ENCODE data around the gene HDAC4.

Gene HDAC4

GRCh38 chr2:239101071-239101470 is 299.7 kb downstream of the HDAC4 start:
- H3K4me2 ChIP-seq (ENCODE audit: low read depth, low read length, poor library complexity, severe bottlenecking): no peak overlapping the region
- H4K20me1 ChIP-seq (ENCODE audit: insufficient read depth, low read length, poor library complexity, severe bottlenecking): no peaks in the 10 kb centered on the region
- no peak overlapping the region for H3K9ac ChIP-seq (ENCODE audit: low read depth, low read length, poor library complexity, severe bottlenecking)
- no peaks in the 10 kb centered on the region for H3K27me3 ChIP-seq (ENCODE audit: insufficient read depth, low read length, poor library complexity, severe bottlenecking)
- no peak for TF ChIP-seq EZH2phosphoT487 (IDR thresholded peaks at IDR 0.05; ENCODE audit: borderline replicate concordance)
- TF ChIP-seq, protein P1, sequence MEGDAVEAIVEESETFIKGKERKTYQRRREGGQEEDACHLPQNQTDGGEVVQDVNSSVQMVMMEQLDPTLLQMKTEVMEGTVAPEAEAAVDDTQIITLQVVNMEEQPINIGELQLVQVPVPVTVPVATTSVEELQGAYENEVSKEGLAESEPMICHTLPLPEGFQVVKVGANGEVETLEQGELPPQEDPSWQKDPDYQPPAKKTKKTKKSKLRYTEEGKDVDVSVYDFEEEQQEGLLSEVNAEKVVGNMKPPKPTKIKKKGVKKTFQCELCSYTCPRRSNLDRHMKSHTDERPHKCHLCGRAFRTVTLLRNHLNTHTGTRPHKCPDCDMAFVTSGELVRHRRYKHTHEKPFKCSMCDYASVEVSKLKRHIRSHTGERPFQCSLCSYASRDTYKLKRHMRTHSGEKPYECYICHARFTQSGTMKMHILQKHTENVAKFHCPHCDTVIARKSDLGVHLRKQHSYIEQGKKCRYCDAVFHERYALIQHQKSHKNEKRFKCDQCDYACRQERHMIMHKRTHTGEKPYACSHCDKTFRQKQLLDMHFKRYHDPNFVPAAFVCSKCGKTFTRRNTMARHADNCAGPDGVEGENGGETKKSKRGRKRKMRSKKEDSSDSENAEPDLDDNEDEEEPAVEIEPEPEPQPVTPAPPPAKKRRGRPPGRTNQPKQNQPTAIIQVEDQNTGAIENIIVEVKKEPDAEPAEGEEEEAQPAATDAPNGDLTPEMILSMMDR (conservative IDR thresholded peaks at IDR 0.05; ENCODE audit: low read length): no peak
- H3K4me1 ChIP-seq (ENCODE audit: insufficient read depth, low read length, poor library complexity, severe bottlenecking): peaks cover 8% of the 10 kb centered on the region
- H3F3A ChIP-seq (ENCODE audit: low read depth): no peaks in the 10 kb centered on the region
- peaks cover 7% of the 10 kb centered on the region; the same call in 1 of the 2 replicates for H3K36me3 ChIP-seq (ENCODE audit: insufficient read depth, low read length)
- no peak overlapping the region for H3K4me3 ChIP-seq (ENCODE audit: low read length, poor library complexity, severe bottlenecking)
- H2AFZ ChIP-seq (ENCODE audit: low read length): no peak overlapping the region
- no peaks in the 10 kb centered on the region for H3K9me3 ChIP-seq (ENCODE audit: insufficient read depth, low read depth, low read length)
- no peaks in the 10 kb centered on the region for H3K9me2 ChIP-seq (replicated peaks; ENCODE audit: low read depth, low read length)
- no peaks in the 10 kb centered on the region for H3K79me2 ChIP-seq (ENCODE audit: insufficient read depth, low read length)

DNA sequence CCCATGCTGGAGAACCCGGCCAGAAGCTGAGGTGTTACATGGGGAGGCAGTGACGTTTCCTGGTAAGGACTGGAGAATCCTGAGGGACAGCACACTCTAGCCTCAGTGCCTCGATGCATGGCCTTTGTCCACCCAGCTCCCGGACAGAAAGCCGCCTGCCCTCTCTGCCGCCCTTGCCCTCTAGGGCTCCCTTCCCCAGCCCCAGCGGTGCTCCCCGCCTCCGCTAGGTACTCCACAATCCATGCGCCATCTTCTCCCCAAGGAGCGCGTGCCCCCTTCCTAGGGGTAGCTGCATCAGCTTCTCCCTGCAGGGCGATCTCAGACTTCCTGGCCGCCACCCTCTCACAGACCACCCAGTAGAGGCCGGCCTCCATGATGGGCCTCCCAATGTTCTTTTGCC is 301.3 kb downstream of the HDAC4 start:
- no peaks in the 10 kb centered on the region for H3K27me3 ChIP-seq (ENCODE audit: insufficient read depth, low read length, poor library complexity, severe bottlenecking)
- H3K4me3 ChIP-seq (ENCODE audit: low read length, poor library complexity, severe bottlenecking): no peak overlapping the region
- H3F3A ChIP-seq (ENCODE audit: low read depth): no peaks in the 10 kb centered on the region
- no peaks in the 10 kb centered on the region for H3K79me2 ChIP-seq (ENCODE audit: insufficient read depth, low read length)
- H3K9me3 ChIP-seq (ENCODE audit: insufficient read depth, low read depth, low read length): no peaks in the 10 kb centered on the region
- H3K9ac ChIP-seq (ENCODE audit: low read depth, low read length, poor library complexity, severe bottlenecking): no peak overlapping the region
- no peak overlapping the region for H2AFZ ChIP-seq (ENCODE audit: low read length)
- no peaks in the 10 kb centered on the region for H4K20me1 ChIP-seq (ENCODE audit: insufficient read depth, low read length, poor library complexity, severe bottlenecking)
- TF ChIP-seq EZH2phosphoT487 (IDR thresholded peaks at IDR 0.05; ENCODE audit: borderline replicate concordance): no peak
- TF ChIP-seq, protein P1 (conservative IDR thresholded peaks at IDR 0.05; ENCODE audit: low read length): no peak
- H3K9me2 ChIP-seq (replicated peaks; ENCODE audit: low read depth, low read length): no peaks in the 10 kb centered on the region
- peaks cover 7% of the 10 kb centered on the region; the same call in 1 of the 2 replicates for H3K36me3 ChIP-seq (ENCODE audit: insufficient read depth, low read length)
- H3K4me1 ChIP-seq (ENCODE audit: insufficient read depth, low read length, poor library complexity, severe bottlenecking): peaks cover 8% of the 10 kb centered on the region
- H3K4me2 ChIP-seq (ENCODE audit: low read depth, low read length, poor library complexity, severe bottlenecking): no peak overlapping the region

GRCh38 chr2:239098288-239098970 is 302.4 kb downstream of the HDAC4 start:
- peak overlapping the region; percentile 46 for H3K4me3 ChIP-seq (ENCODE audit: low read length, poor library complexity, severe bottlenecking)

More at GRCh38 chr2:239098288-239098970, 302.4 kb downstream of the HDAC4 start:
- no peaks in the 10 kb centered on the region for H3F3A ChIP-seq (ENCODE audit: low read depth)
- peaks cover 8% of the 10 kb centered on the region for H3K4me1 ChIP-seq (ENCODE audit: insufficient read depth, low read length, poor library complexity, severe bottlenecking)
- H3K27me3 ChIP-seq (ENCODE audit: insufficient read depth, low read length, poor library complexity, severe bottlenecking): no peaks in the 10 kb centered on the region
- peak overlapping the region; percentile 54 for H3K4me2 ChIP-seq (ENCODE audit: low read depth, low read length, poor library complexity, severe bottlenecking)
- no peaks in the 10 kb centered on the region for H3K9me2 ChIP-seq (replicated peaks; ENCODE audit: low read depth, low read length)
- peaks cover 7% of the 10 kb centered on the region; the same call in 1 of the 2 replicates for H3K36me3 ChIP-seq (ENCODE audit: insufficient read depth, low read length)
- no peak overlapping the region for H2AFZ ChIP-seq (ENCODE audit: low read length)
- no peaks in the 10 kb centered on the region for H3K79me2 ChIP-seq (ENCODE audit: insufficient read depth, low read length)
- H4K20me1 ChIP-seq (ENCODE audit: insufficient read depth, low read length, poor library complexity, severe bottlenecking): no peaks in the 10 kb centered on the region
- no peak for TF ChIP-seq EZH2phosphoT487 (IDR thresholded peaks at IDR 0.05; ENCODE audit: borderline replicate concordance)
- TF ChIP-seq, protein P1 (conservative IDR thresholded peaks at IDR 0.05; ENCODE audit: low read length): no peak
- no peaks in the 10 kb centered on the region for H3K9me3 ChIP-seq (ENCODE audit: insufficient read depth, low read depth, low read length)
- peak overlapping the region; percentile 59 for H3K9ac ChIP-seq (ENCODE audit: low read depth, low read length, poor library complexity, severe bottlenecking)

All from Loucy (cell line).